A549 (cell line): ENCODE measurements around the gene PXDN. TPM values are rescaled to one million over a fixed set of nuclear protein-coding genes. Genes with fewer than 3 reads are reported as not detected.
A peak's percentile ranks its signal among the peaks of the same experiment; 100 is the strongest.

Experiments used
- ATAC-seq, 2 experiments: fragments of 200-7000 bp in 1 of 2; fragments of >200 bp in 1 of 2; cut with Nextera tagmentation in 1 of 2; cut with Tn5 transposase in 1 of 2; 3 replicates each; pipeline versions ENCODE4 v1.8.0 to v1.9.1; 2018 to 2020; ENCODE audit warnings: mild to moderate bottlenecking in 1 of 2, moderate library complexity in 1 of 2
- CTCF ChIA-PET: fragments of 300-600 bp; sonication (Branson Sonifier 250); formaldehyde crosslinking; extraction: SDS; loops from one replicate; lab custom pipeline; 2021; ENCODE audit warnings: antibody characterized with exemption, inconsistent platforms; lab: Yijun Ruan, JAX
- POLR2A ChIA-PET: fragments of 350-600 bp; formaldehyde crosslinking; extraction: SDS; loops from one replicate; lab custom pipeline; 2021; ENCODE audit warnings: antibody characterized with exemption, inconsistent platforms; lab: Yijun Ruan, JAX
- DNase-seq, 2 experiments: peaks; one replicate each; pipeline versions ENCODE4 v3.0.0 to v3.0.0-alpha.2; 2011 to 2016; ENCODE audit warnings: low read depth in 1 of 2, low spot score in 1 of 2
- FAIRE-seq: peaks from 2 replicates; lab custom pipeline; 2011; peaks lifted over from hg19 to GRCh38; lab: Jason Lieb, UNC
- H3K27ac ChIP-seq, 2 experiments: fragments of >200 bp; sonication (Bioruptor Twin); formaldehyde crosslinking; 3 replicates each; pipeline ENCODE4 v1.5.1; 2016 to 2017
- H3K4me1 ChIP-seq: fragments of >200 bp; sonication (Bioruptor Twin); formaldehyde crosslinking; 3 replicates; pipeline ENCODE4 v1.6.1; 2016
- H3K4me2 ChIP-seq: fragments of >200 bp; sonication (Bioruptor Twin); formaldehyde crosslinking; 3 replicates; pipeline ENCODE4 v1.6.1; 2016
- H3K4me3 ChIP-seq: fragments of >200 bp; sonication (Bioruptor Twin); formaldehyde crosslinking; 3 replicates; pipeline ENCODE4 v1.5.1; 2016
- H3K9me3 ChIP-seq: fragments of >200 bp; sonication (Bioruptor Twin); formaldehyde crosslinking; 3 replicates; pipeline ENCODE4 v1.6.1; 2016
- BHLHE40 ChIP-seq: IDR thresholded peaks from 2 replicates; pipeline ENCODE4 v1.6.1; 2012; ENCODE audit warnings: low read depth, low read length, inconsistent platforms
- CBX2 ChIP-seq: fragments of 200-600 bp; sonication (generic); IDR thresholded peaks from 2 replicates; pipeline ENCODE4 v1.6.1; 2016; ENCODE audit warnings: low read depth, mild to moderate bottlenecking, borderline replicate concordance
- CBX8 ChIP-seq: fragments of 200-600 bp; sonication (generic); IDR thresholded peaks from 2 replicates; pipeline ENCODE4 v1.6.1; 2016
- EHMT2 ChIP-seq: fragments of 200-600 bp; sonication (generic); IDR thresholded peaks from 2 replicates; pipeline ENCODE4 v1.6.1; 2016; ENCODE audit warnings: antibody characterized with exemption, low read depth, mild to moderate bottlenecking, moderate library complexity
- EP300 ChIP-seq, 2 experiments: fragments of >200 bp; sonication (Bioruptor Twin); formaldehyde crosslinking; IDR thresholded peaks; 2 replicates in 1 of 2; 3 replicates in 1 of 2; pipeline ENCODE4 v1.6.1; 2016 to 2017
- FOSB ChIP-seq: fragments of 250-450 bp; sonication (Bioruptor Pico); IDR thresholded peaks from 2 replicates; pipeline ENCODE4 v1.5.0; 2020; ENCODE audit warnings: mild to moderate bottlenecking, moderate library complexity
- GATA3 ChIP-seq: IDR thresholded peaks from 2 replicates; pipeline ENCODE4 v1.6.1; 2012; ENCODE audit warnings: borderline replicate concordance
- HDAC2 ChIP-seq: fragments of 200-600 bp; sonication (generic); IDR thresholded peaks from 2 replicates; pipeline ENCODE4 v1.6.1; 2016
- HOXA7 ChIP-seq: fragments of 250-450 bp; sonication (Bioruptor Pico); IDR thresholded peaks from 2 replicates; pipeline ENCODE4 v1.5.0; 2020; ENCODE audit warnings: mild to moderate bottlenecking, moderate library complexity
- HOXB13 ChIP-seq: fragments of 250-450 bp; sonication (Bioruptor Pico); IDR thresholded peaks from 2 replicates; pipeline ENCODE4 v1.5.0; 2020; ENCODE audit warnings: low read depth, mild to moderate bottlenecking, moderate library complexity
- HOXB5 ChIP-seq: fragments of 250-450 bp; sonication (Bioruptor Pico); IDR thresholded peaks from 2 replicates; pipeline ENCODE4 v1.5.0; 2020; ENCODE audit warnings: mild to moderate bottlenecking, moderate library complexity
- KDM1A ChIP-seq: fragments of 200-600 bp; sonication (generic); IDR thresholded peaks from 2 replicates; pipeline ENCODE4 v1.6.1; 2016; ENCODE audit warnings: low read depth, mild to moderate bottlenecking
- MAFK ChIP-seq: fragments of 450-650 bp; IDR thresholded peaks from 2 replicates; pipeline ENCODE4 v1.6.1; 2014; ENCODE audit not compliant: partially characterized antibody
- MAZ ChIP-seq: fragments of 150-350 bp; IDR thresholded peaks from 2 replicates; pipeline ENCODE4 v1.6.1; 2014; ENCODE audit warnings: antibody characterized with exemption, low read depth, low read length, borderline replicate concordance
- NFE2L2 ChIP-seq: fragments of 150-350 bp; conservative IDR thresholded peaks from 2 replicates; pipeline ENCODE4 v1.6.1; 2014; ENCODE audit warnings: low read length
- NPAS2 ChIP-seq: fragments of 250-450 bp; sonication (Bioruptor Pico); IDR thresholded peaks from 2 replicates; pipeline ENCODE4 v1.8.0; 2022; ENCODE audit warnings: mild to moderate bottlenecking, moderate library complexity, borderline replicate concordance
- NR3C1 ChIP-seq: fragments of >200 bp; sonication (Bioruptor Twin); formaldehyde crosslinking; IDR thresholded peaks from 3 replicates; pipeline ENCODE4 v1.6.1; 2017
- POLR2AphosphoS2 ChIP-seq: conservative IDR thresholded peaks from 2 replicates; pipeline ENCODE4 v1.6.1; 2012; ENCODE audit warnings: low read length, improper control_type of control experiment, inconsistent platforms
- SREBF2 ChIP-seq: fragments of 450-650 bp; IDR thresholded peaks from 2 replicates; pipeline ENCODE4 v1.6.1; 2014; ENCODE audit warnings: mild to moderate bottlenecking, moderate library complexity
- TFCP2L1 ChIP-seq: fragments of 250-450 bp; sonication (Bioruptor Pico); IDR thresholded peaks from 2 replicates; pipeline ENCODE4 v1.5.0; 2021; ENCODE audit warnings: mild to moderate bottlenecking
- ZNF302 ChIP-seq: fragments of 250-450 bp; sonication (Bioruptor Pico); IDR thresholded peaks from 2 replicates; pipeline ENCODE4 v1.9.0; 2021; ENCODE audit warnings: inconsistent platforms, mild to moderate bottlenecking, moderate library complexity
- ZSCAN20 ChIP-seq: fragments of 250-450 bp; sonication (Bioruptor Pico); IDR thresholded peaks from 2 replicates; pipeline ENCODE4 v1.8.0; 2022; ENCODE audit warnings: mild to moderate bottlenecking, moderate library complexity
- WGBS: methylation state at CpG from one replicate; pipeline ENCODE4 v1.1.6; 2017; ENCODE audit errors: missing lambda C conversion rate; 5-methylcytosine and 5-hydroxymethylcytosine counted together
- polyA plus RNA-seq, 4 experiments: library from polyadenylated mRNA; depleted of rRNA in 3 of 4; stranded (reverse); fragments of >200 nt; fragmentation: RNase III in 1 of 4; extraction: RNeasy Plus Mini Kit Qiagen cat#74134 plus additional on column Dnase treatment in 1 of 4; gene quantifications; 2 replicates in 3 of 4; 3 replicates in 1 of 4; pipeline ENCODE4 v1.2.3, GENCODE V29; 2011 to 2017
- TF ChIP-seq, protein P1 (sequence below): fragments of 250-450 bp; sonication (Bioruptor Pico); IDR thresholded peaks from 2 replicates; pipeline ENCODE4 v1.5.0; 2020; ENCODE audit warnings: low read depth, mild to moderate bottlenecking, moderate library complexity
- TF ChIP-seq, protein P2 (sequence below): fragments of >200 bp; sonication (Bioruptor Twin); formaldehyde crosslinking; IDR thresholded peaks from 3 replicates; pipeline ENCODE4 v1.6.1; 2016
- TF ChIP-seq, protein P3 (sequence below): IDR thresholded peaks from 2 replicates; pipeline ENCODE4 v1.6.1; 2012
- TF ChIP-seq, protein P4 (sequence below): fragments of >200 bp; sonication (Bioruptor Twin); formaldehyde crosslinking; IDR thresholded peaks from 2 replicates; pipeline ENCODE4 v1.6.1; 2016
- TF ChIP-seq, protein P5 (sequence below): IDR thresholded peaks from 2 replicates; pipeline ENCODE4 v1.6.1; 2012

The PXDN gene
- polyA plus RNA-seq, 2 of the 4 experiments (the other 2 are of a cell fraction) = 3.7 to 7.3 TPM

GRCh38 chr2:1782514-1782913 is 38.2 kb upstream of the PXDN start:
- no peaks in the 10 kb centered on the region for H3K9me3 ChIP-seq
- WGBS = 27% methylated on average over 11 of the region's 11 CpGs
- ATAC-seq (peak in 1 of 2 experiments; percentile 23; a peak in 1 of 6 replicates), FAIRE-seq (no peak), DNase-seq (no peak)
- POLR2A ChIA-PET = no interaction called here
- TF ChIP-seq, protein P1, sequence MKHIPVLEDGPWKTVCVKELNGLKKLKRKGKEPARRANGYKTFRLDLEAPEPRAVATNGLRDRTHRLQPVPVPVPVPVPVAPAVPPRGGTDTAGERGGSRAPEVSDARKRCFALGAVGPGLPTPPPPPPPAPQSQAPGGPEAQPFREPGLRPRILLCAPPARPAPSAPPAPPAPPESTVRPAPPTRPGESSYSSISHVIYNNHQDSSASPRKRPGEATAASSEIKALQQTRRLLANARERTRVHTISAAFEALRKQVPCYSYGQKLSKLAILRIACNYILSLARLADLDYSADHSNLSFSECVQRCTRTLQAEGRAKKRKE (CRISPR knock-in tag) = no peak
- TF ChIP-seq EHMT2 (no peak), BHLHE40 (no peak), HOXA7 (CRISPR knock-in tag) (no peak), POLR2AphosphoS2 (no peak), EP300 (IDR thresholded peaks at IDR 0.05) (no peak), HOXB5 (no peak), NR3C1 (no peak), ZSCAN20 (no peak), SREBF2 (no peak), CBX8 (no peak), MAZ (no peak), TFCP2L1 (CRISPR knock-in tag) (no peak), HOXB13 (no peak), CBX2 (no peak), MAFK (no peak)
- TF ChIP-seq, protein P2, sequence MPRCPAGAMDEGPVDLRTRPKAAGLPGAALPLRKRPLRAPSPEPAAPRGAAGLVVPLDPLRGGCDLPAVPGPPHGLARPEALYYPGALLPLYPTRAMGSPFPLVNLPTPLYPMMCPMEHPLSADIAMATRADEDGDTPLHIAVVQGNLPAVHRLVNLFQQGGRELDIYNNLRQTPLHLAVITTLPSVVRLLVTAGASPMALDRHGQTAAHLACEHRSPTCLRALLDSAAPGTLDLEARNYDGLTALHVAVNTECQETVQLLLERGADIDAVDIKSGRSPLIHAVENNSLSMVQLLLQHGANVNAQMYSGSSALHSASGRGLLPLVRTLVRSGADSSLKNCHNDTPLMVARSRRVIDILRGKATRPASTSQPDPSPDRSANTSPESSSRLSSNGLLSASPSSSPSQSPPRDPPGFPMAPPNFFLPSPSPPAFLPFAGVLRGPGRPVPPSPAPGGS = no peak
- TF ChIP-seq, protein P3, sequence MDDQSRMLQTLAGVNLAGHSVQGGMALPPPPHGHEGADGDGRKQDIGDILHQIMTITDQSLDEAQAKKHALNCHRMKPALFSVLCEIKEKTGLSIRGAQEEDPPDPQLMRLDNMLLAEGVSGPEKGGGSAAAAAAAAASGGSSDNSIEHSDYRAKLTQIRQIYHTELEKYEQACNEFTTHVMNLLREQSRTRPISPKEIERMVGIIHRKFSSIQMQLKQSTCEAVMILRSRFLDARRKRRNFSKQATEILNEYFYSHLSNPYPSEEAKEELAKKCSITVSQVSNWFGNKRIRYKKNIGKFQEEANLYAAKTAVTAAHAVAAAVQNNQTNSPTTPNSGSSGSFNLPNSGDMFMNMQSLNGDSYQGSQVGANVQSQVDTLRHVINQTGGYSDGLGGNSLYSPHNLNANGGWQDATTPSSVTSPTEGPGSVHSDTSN = no peak
- no peak overlapping the region for H3K4me3 ChIP-seq
- no peak overlapping the region for H3K4me2 ChIP-seq
- H3K4me1 ChIP-seq = no peaks in the 10 kb centered on the region
- CTCF ChIA-PET = interaction anchor here (0.7 kb wide), 1 partner anchor 196 kb away, joined by 3 read pairs; no protein-coding TSS in a partner anchor
- no peak overlapping the region for H3K27ac ChIP-seq

DNA sequence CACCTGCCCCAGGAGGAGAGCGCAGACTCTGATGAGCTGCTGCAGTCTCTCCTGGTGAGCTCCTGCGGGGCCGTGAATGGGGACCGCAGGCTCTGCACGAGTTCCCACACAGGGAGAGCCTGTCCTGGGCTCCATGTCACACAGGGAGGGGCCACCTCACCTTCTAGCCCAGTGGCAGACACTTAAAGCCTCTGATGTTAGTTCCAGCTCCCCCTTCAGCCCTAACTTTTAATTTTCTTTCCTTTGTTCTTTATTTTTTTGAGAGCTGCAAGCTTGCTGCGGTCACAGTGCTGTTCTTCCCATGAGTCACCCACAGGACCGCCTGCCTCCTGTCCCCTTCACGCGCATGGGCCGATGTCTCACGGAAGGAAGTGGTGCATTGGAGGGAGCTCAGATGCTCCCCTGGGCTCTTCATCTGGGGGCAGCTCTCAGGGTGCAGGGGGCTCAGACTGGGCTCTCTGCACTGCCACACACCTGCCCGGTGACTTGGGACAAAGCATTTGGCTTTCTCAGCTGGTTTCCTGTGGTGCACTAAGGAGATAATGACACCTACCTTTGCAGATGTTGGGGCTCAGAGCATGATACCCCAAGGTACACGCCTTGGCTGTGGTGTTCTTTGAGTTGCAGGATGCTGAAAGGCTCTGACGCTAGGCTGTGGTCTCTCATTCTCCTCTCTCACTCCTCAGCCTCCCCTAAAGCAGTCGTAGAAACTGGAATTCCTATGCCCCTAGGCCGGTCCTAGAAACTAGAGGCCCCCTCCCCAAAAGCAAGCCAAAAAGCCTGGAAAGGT is 37.2 kb upstream of the PXDN start:
- ATAC-seq = peak; percentile 41 to 46; a peak in 3 of 6 replicates
- no peaks in the 10 kb centered on the region for H3K4me1 ChIP-seq
- ChIA-PET CTCF (interaction anchor here (0.6 to 1.6 kb wide), 4 partner anchors 8 to 195 kb away, joined by 3 to 5 read pairs (median 4); no protein-coding TSS in a partner anchor), POLR2A (no interaction called here)
- no peak for DNase-seq
- 47% methylated on average over 16 of the region's 16 CpGs for WGBS
- H3K4me2 ChIP-seq = no peak overlapping the region
- TF ChIP-seq NPAS2 (CRISPR knock-in tag) = no peak
- no peak for TF ChIP-seq POLR2AphosphoS2
- TF ChIP-seq, protein P4, sequence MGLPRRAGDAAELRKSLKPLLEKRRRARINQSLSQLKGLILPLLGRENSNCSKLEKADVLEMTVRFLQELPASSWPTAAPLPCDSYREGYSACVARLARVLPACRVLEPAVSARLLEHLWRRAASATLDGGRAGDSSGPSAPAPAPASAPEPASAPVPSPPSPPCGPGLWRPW = no peak
- TF ChIP-seq HOXA7 (CRISPR knock-in tag) = no peak
- no peak for TF ChIP-seq CBX2
- TF ChIP-seq MAZ = no peak
- no peak for TF ChIP-seq GATA3
- TF ChIP-seq, protein P3 = no peak
- TF ChIP-seq NR3C1 = no peak
- TF ChIP-seq, protein P1 (CRISPR knock-in tag) = no peak
- TF ChIP-seq, protein P2 = no peak
- no peak for TF ChIP-seq KDM1A
- no peak for TF ChIP-seq FOSB (CRISPR knock-in tag)
- TF ChIP-seq, protein P5, sequence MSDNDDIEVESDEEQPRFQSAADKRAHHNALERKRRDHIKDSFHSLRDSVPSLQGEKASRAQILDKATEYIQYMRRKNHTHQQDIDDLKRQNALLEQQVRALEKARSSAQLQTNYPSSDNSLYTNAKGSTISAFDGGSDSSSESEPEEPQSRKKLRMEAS = no peak
- TF ChIP-seq HDAC2 = no peak
- TF ChIP-seq NFE2L2 = no peak
- TF ChIP-seq ZNF302 = no peak
- no peaks in the 10 kb centered on the region for H3K9me3 ChIP-seq
- H3K4me3 ChIP-seq = no peak overlapping the region
- H3K27ac ChIP-seq = no peak overlapping the region
- no peak for FAIRE-seq
